OCI-LY7 (cell line): ENCODE results near the gene PCID2. TPM values are rescaled to one million over a fixed set of nuclear protein-coding genes. Genes with fewer than 3 reads are reported as not detected.

ENCODE experiments used
- BruUV-seq: library from RNA; stranded (reverse); fragments of 400-500 nt; replicated peaks from 2 replicates; lab custom pipeline; 2021; lab: Mats Ljungman, UMichigan
- CTCF ChIA-PET: fragments of 300-600 bp; sonication (Branson Sonifier 250); formaldehyde crosslinking; loops from one replicate; lab custom pipeline; 2022; ENCODE audit warnings: antibody characterized with exemption; ENCODE audit not compliant: unreplicated experiment; lab: Charles Lee
- POLR2A ChIA-PET: fragments of 300-600 bp; sonication (Branson Sonifier 250); formaldehyde crosslinking; loops from one replicate; lab custom pipeline; 2022; ENCODE audit warnings: antibody characterized with exemption; lab: Charles Lee
- DNase-seq: peaks from one replicate; pipeline ENCODE4 v3.0.0-alpha.2; 2015; ENCODE audit warnings: low spot score
- H2AFZ ChIP-seq: fragments of 200-600 bp; sonication (generic), shearing (Covaris generic); 2 replicates; pipeline ENCODE4 v1.6.1; 2014; ENCODE audit warnings: mild to moderate bottlenecking, antibody characterized with exemption, low read length, moderate library complexity
- H3K27ac ChIP-seq: fragments of 200-600 bp; sonication (generic); 2 replicates; pipeline ENCODE4 v1.5.1; 2014; ENCODE audit warnings: mixed run types, low read depth, mild to moderate bottlenecking, moderate library complexity, low read length, inconsistent platforms; ENCODE audit not compliant: poor library complexity, severe bottlenecking
- H3K36me3 ChIP-seq: fragments of 200-600 bp; sonication (generic); 2 replicates; pipeline ENCODE4 v1.6.1; 2014; ENCODE audit warnings: mild to moderate bottlenecking, antibody characterized with exemption, low read length, moderate library complexity, mixed read lengths; ENCODE audit not compliant: insufficient read depth
- H3K4me1 ChIP-seq: fragments of 200-600 bp; sonication (generic); 2 replicates; pipeline ENCODE4 v1.5.1; 2014; ENCODE audit warnings: mild to moderate bottlenecking, low read length; ENCODE audit not compliant: insufficient read depth, poor library complexity, severe bottlenecking
- H3K4me2 ChIP-seq: fragments of 200-600 bp; sonication (generic); 2 replicates; pipeline ENCODE4 v1.6.1; 2014; ENCODE audit warnings: mild to moderate bottlenecking, low read length
- H3K4me3 ChIP-seq: fragments of 200-600 bp; sonication (generic); 2 replicates; pipeline ENCODE4 v1.5.1; 2014; ENCODE audit warnings: mild to moderate bottlenecking, low read depth, low read length; ENCODE audit not compliant: poor library complexity, severe bottlenecking
- H3K79me2 ChIP-seq: fragments of 200-600 bp; sonication (generic); 2 replicates; pipeline ENCODE4 v1.6.1; 2016; ENCODE audit warnings: low read depth, mild to moderate bottlenecking, low read length, moderate library complexity, mixed read lengths; ENCODE audit not compliant: insufficient read depth
- H3K9me2 ChIP-seq: fragments of 200-600 bp; sonication (generic); 2 replicates; pipeline ENCODE4 v1.6.1; 2016; ENCODE audit warnings: mild to moderate bottlenecking, low read length, mixed read lengths; ENCODE audit not compliant: insufficient read depth
- H3K9me3 ChIP-seq: fragments of 200-600 bp; sonication (generic); 2 replicates; pipeline ENCODE4 v1.6.1; 2014; ENCODE audit warnings: mild to moderate bottlenecking, mixed run types, low read length, mixed read lengths
- H4K20me1 ChIP-seq: fragments of 200-600 bp; sonication (generic); 2 replicates; pipeline ENCODE4 v1.6.1; 2014; ENCODE audit warnings: mild to moderate bottlenecking, antibody characterized with exemption, low read length, moderate library complexity, mixed read lengths; ENCODE audit not compliant: insufficient read depth
- CTCF ChIP-seq: fragments of 200-600 bp; sonication (generic); conservative IDR thresholded peaks from 2 replicates; pipeline ENCODE4 v1.5.1; 2014; ENCODE audit warnings: mild to moderate bottlenecking, antibody characterized with exemption, low read length, moderate library complexity, mixed read lengths
- EZH2phosphoT487 ChIP-seq: fragments of 200-600 bp; sonication (generic); IDR thresholded peaks from 2 replicates; pipeline ENCODE4 v1.6.1; 2018; ENCODE audit warnings: low read depth, borderline replicate concordance, mild to moderate bottlenecking, mixed run types, antibody characterized with exemption, low read length, moderate library complexity, mixed read lengths
- intact Hi-C: fragments of 100-400 bp; cut with micrococcal nuclease; formaldehyde crosslinking; loops from one replicate; pipeline ENCODE4 v1.10.0; 2022; ENCODE audit not compliant: unreplicated experiment
- total RNA-seq, 2 experiments: library from RNA; depleted of rRNA in 1 of 2; stranded (reverse); fragments of >200 nt in 1 of 2; shearing (Covaris generic) in 1 of 2; gene quantifications; 2 replicates each; pipeline ENCODE4 v1.2.3, GENCODE V29; 2014 to 2022

PCID2 gene
- total RNA-seq, 2 experiments from 2014 or later: 30.2 to 41.9 TPM

GRCh38 chr13:113178070-113178895, 30.2 kb downstream of the PCID2 start:
- intact Hi-C loops: no loop called here
- DNase-seq: no peak
- Histone ChIP-seq H4K20me1 (no peaks in the 10 kb centered on the region), H3K4me1 (no peaks in the 10 kb centered on the region), H3K9me3 (no peaks in the 10 kb centered on the region), H3K4me3 (no peak overlapping the region), H3K79me2 (no peaks in the 10 kb centered on the region), H2AFZ (no peak overlapping the region), H3K36me3 (peaks cover 56% of the 10 kb centered on the region), H3K9me2 (no peaks in the 10 kb centered on the region), H3K4me2 (no peak overlapping the region), H3K27ac (no peak overlapping the region)
- ChIA-PET POLR2A (no interaction called here), CTCF (no interaction called here)
- TF ChIP-seq CTCF (no peak), EZH2phosphoT487 (no peak)
- BruUV-seq: no TSS peak

- TF ChIP-seq EZH2phosphoT487 (no peak), CTCF (no peak)
- Histone ChIP-seq H3K4me3 (no peak overlapping the region), H3K79me2 (no peaks in the 10 kb centered on the region), H3K36me3 (peaks cover 53% of the 10 kb centered on the region), H3K4me2 (no peak overlapping the region), H4K20me1 (no peaks in the 10 kb centered on the region), H2AFZ (no peak overlapping the region), H3K9me3 (no peaks in the 10 kb centered on the region), H3K4me1 (no peaks in the 10 kb centered on the region), H3K9me2 (no peaks in the 10 kb centered on the region), H3K27ac (no peak overlapping the region)
- ChIA-PET CTCF (no interaction called here), POLR2A (no interaction called here)
- intact Hi-C loops: no loop called here
- no peak for DNase-seq
- no TSS peak for BruUV-seq
These were observed 31.6 kb downstream of the PCID2 start for GRCh38 chr13:113176822-113177221.

- H3K4me1 ChIP-seq: no peaks in the 10 kb centered on the region
- TF ChIP-seq EZH2phosphoT487: no peak
- no peak for TF ChIP-seq CTCF
- no peak overlapping the region for H3K27ac ChIP-seq
- H2AFZ ChIP-seq: no peak overlapping the region
- no peaks in the 10 kb centered on the region for H3K9me2 ChIP-seq
- H3K4me2 ChIP-seq: no peak overlapping the region
- no peak for DNase-seq
- H3K4me3 ChIP-seq: no peak overlapping the region
- no peaks in the 10 kb centered on the region for H4K20me1 ChIP-seq
- ChIA-PET POLR2A (no interaction called here), CTCF (no interaction called here)
- H3K9me3 ChIP-seq: no peaks in the 10 kb centered on the region
- BruUV-seq: no TSS peak
- intact Hi-C loops: no loop called here
- H3K36me3 ChIP-seq: peaks cover 53% of the 10 kb centered on the region
- no peaks in the 10 kb centered on the region for H3K79me2 ChIP-seq
These were observed 32.2 kb downstream of the PCID2 start for GRCh38 chr13:113176280-113176679.
